Activated T-cell treated with anti-CD3 and anti-CD28 coated beads for 1 hour (primary cell): Measurements from ENCODE around the gene TMEM178B.
"Not testable (repeated sequence)": the region's sequence is repeated elsewhere in the genome, so short reads cannot be mapped to it uniquely, and the experiment has no call there.

ENCODE experiments used
- DNase-seq: peaks from one replicate; pipeline ENCODE4 v3.0.0-alpha.2; 2020; ENCODE audit warnings: low read depth

The TMEM178B gene

DNA sequence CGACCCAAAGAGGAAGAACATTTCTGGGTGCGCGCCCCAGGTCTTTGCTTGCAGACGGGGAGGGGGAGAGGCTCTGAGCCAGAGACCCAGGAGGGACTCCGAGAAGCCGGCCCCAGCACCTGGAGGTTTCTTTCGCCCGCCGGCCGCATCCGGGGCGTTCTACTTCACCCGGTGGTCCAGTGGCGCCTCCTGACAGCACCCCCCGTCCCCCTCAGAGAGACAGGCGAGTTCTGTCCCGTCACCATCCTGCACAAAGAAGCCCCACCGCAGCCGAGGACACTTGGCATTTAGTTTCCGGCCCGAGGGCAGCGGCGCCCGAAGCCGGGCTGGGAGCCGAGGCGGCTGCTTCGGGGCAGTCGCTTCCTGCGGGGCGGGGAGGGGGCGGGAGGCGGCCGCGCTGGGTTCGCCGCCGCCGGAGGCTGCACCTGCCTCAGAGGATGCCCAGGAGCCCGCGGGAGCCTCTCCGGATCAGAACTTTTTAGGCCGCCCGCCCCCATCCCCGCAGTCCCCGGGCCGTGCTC is at the start of gene TMEM178B:
Gene TMEM178B (plus strand): TSS at position 424 of the 521 bp plus-strand sequence.
- no peak for DNase-seq

DNA sequence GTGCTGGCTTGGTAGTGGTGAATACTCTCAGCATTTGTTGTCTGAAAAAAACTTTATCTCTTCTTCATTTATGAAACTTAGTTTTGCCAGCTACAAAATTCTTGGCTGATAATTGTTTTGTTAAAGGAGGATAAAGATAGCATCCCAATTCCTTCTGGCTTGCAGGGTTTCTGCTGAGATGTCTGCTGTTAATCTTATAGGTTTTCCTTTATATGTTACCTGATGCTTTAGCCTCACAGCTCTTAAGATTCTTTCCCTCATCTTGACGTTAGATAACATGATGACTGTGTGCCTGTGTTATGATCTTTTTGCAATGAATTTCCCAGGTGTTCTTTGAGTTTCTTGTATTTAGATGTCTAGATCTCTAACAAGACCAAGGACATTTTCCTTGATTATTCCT is 49.2 kb upstream of the TMEM178B start:
- no peak for DNase-seq

GRCh38 chr7:141027043-141027442 is 46.8 kb upstream of the TMEM178B start:
- no peak for DNase-seq

- no peak for DNase-seq
Observed at GRCh38 chr7:141028767-141029166, 45.1 kb upstream of the TMEM178B start.

DNA sequence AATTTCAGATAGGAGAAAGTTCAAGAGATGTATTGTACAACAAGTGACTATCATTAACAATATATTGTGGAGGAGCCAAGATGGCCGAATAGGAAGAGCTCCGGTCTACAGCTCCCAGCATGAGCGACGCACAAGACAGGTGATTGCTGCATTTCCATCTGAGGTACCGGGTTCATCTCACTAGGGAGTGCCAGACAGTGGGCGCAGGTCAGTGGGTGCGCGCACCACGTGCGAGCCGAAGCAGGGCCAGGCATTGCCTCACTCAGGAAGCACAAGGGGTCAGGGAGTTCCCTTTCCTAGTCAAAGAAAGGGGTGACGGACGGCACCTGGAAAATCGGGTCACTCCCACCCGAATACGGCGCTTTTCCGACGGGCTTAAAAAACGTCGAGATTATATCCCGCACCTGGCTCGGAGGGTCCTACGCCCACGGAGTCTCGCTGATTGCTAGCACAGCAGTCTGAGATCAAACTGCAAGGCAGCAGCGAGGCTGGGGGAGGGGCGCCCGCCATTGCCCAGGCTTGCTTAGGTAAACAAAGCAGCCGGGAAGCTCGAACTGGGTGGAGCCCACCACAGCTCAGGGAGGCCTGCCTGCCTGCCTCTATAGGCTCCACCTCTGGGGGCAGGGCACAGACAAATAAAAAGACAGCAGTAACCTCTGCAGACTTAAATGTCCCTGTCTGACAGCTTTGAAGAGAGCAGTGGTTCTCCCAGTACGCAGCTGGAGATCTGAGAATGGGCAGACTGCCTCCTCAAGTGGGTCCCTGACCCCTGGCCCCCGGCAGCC is 41.1 kb upstream of the TMEM178B start:
- DNase-seq = not testable (repeated sequence)

GRCh38 chr7:141038100-141038499 is 35.8 kb upstream of the TMEM178B start:
- not testable (repeated sequence) for DNase-seq

GRCh38 chr7:141039376-141039775 is 34.5 kb upstream of the TMEM178B start:
- DNase-seq = no peak

- DNase-seq = no peak
Observed at GRCh38 chr7:141042222-141043193, 31.4 kb upstream of the TMEM178B start.

GRCh38 chr7:141043616-141044015 is 30.2 kb upstream of the TMEM178B start:
- DNase-seq = no peak

GRCh38 chr7:141045126-141045841 is 28.6 kb upstream of the TMEM178B start:
- DNase-seq = no peak

- no peak for DNase-seq
Observed at GRCh38 chr7:141045842-141046620, 27.8 kb upstream of the TMEM178B start.

DNA sequence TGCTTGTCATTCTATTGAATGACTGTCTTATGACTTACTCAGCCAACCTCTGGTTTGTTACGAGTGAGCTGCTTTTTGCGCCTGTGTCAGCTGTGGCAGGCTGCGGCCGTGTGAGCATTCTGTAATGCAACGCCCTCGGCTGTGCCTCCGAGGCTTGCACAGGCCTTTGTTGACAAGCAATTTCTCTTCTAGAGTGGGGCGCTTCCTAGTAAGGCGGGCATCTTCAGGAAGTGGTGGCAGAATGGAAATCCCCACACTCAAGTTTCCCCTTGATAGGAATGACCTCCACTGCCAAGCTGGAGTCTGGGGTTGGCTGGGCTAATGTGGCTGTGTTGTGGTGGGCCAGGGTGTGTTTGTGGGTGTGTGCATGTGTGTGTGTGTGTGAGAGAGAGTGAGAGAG is 20.2 kb upstream of the TMEM178B start:
- DNase-seq = no peak

GRCh38 chr7:141055146-141055545 is 18.7 kb upstream of the TMEM178B start:
- no peak for DNase-seq

GRCh38 chr7:141057788-141058187 is 16.1 kb upstream of the TMEM178B start:
- no peak for DNase-seq

GRCh38 chr7:141067856-141068255 is 6.0 kb upstream of the TMEM178B start:
- DNase-seq = not testable (repeated sequence)

GRCh38 chr7:141071260-141071854 is 2.5 kb upstream of the TMEM178B start:
- no peak for DNase-seq

DNA sequence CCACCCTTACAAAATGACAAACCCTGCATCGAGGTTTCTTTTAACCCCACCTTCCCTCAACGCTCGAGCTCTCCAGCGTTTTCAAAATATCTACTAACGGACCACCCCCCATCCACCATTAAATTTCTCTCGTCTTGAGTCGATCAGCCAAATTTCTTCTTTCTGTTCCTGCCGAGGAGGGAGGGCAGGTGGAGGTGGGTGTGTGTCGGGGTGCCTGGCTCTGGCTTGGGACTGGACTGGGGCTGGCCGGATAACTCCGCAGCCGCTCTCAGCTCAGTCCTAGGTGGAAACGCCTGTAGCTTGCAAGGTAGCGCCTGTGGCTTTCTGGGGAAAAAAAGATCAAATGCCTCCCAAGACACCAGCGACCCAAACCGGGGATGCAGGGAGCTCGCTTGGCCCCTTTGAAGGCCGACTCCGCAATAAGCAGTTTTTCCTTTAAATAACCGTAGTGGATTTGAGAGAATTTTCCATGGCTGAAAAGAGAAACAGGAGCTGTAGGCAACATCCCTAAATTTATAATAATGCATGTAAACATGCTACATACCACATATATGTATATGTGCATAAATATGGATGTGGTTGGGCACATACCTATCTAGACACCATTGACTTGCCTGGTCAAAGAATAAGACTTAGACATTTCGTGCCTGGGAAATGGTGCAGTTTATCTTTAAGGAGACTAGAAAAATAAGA is 1.9 kb upstream of the TMEM178B start:
- no peak for DNase-seq

DNA sequence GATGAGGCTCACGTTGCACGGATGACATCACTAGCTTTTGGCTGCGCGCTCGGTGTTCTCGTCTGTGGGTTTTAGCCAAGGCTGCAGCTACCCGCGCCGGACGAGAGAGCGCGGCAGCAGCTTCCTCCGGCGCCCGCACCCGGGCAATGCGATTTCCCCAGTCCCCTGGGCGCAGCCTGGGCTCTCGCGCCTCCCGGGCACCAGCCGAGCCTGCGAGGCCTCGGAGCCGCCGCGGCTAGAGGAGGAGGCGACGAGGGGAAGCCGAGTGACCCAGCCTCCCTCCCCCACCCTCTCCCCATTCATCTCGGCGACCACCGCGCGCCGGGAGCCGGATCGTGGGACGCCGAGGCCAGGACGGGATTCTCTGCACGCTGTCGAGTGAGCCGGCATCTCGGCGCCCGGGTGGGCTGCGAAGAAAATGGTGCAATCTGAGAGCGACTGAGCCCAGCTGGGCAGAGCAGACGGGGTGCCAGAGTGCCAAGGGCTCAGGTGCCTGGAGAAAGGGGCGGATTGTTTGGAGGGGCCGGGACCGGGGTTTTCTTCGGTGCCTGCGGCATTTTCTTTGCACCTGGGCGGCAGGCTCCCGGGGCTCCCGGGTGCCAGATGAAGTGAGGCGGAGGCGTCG is 1.2 kb upstream of the TMEM178B start:
- DNase-seq = no peak

DNA sequence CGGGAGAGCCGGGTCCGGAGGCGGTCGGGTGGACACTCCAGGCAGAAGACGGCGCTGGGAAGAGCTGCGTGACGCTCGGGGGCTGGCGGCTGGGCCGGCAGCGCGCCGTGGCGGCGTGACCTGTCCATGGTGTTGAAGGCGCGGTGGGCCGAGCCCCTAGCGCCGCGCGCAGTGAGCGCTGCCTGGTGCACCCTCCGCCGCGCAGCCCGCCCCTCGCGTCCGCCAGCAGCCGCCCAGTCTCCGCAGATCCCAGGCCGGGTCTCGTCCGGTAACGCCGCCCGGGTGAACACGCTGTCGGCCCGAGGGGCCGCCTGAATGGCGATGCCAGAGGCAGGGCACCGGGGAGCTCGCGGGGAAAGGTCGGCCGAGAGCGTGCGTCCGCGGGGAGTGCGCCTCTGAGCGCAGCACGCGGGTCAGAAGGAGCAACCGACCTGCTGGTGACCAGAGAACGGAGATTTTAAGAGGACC is 657 bp upstream of the TMEM178B start:
- no peak for DNase-seq
